ENCODE measurements around the gene POMGNT2. TPM values are rescaled to one million over a fixed set of nuclear protein-coding genes. Genes with fewer than 3 reads are reported as not detected.
A peak's percentile ranks its signal among the peaks of the same experiment; 100 is the strongest.

Gene POMGNT2
- total RNA-seq, 1 experiment from 2014 or later, result 15.5 TPM

DNA sequence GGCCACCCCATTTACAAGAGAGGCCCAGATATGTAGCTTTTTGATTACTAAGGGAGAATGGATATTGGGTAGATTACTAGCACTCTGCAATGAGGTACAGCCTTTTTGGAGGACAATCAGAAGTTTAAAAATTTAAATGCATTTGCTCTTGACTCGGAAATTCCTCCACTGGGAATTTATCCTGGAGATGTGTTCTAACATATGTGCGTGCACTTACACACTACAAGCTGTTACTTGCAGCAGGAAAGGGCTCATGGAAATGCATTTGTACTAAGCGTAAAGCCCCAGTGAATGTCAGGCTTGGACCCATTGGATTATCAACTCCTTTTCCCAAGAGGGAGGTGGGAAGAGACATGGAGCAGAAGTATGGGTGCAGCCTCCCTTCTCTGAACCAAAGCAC lies 7.8 kb upstream of the POMGNT2 start:
- BruUV-seq (replicated peaks), result no TSS peak
- H3K27ac Mint-ChIP-seq (ENCODE audit: unreplicated experiment), result no peak overlapping the region
- no peaks in the 10 kb centered on the region for H3K9me3 Mint-ChIP-seq (ENCODE audit: low read depth, unreplicated experiment)
- CTCF ChIA-PET, result interaction anchor here (0.6 kb wide), 1 partner anchor 324 kb away, joined by 3 read pairs; no protein-coding TSS in a partner anchor
- H3K4me3 Mint-ChIP-seq (ENCODE audit: low read depth, unreplicated experiment), result no peak overlapping the region
- TF ChIP-seq, protein P1, sequence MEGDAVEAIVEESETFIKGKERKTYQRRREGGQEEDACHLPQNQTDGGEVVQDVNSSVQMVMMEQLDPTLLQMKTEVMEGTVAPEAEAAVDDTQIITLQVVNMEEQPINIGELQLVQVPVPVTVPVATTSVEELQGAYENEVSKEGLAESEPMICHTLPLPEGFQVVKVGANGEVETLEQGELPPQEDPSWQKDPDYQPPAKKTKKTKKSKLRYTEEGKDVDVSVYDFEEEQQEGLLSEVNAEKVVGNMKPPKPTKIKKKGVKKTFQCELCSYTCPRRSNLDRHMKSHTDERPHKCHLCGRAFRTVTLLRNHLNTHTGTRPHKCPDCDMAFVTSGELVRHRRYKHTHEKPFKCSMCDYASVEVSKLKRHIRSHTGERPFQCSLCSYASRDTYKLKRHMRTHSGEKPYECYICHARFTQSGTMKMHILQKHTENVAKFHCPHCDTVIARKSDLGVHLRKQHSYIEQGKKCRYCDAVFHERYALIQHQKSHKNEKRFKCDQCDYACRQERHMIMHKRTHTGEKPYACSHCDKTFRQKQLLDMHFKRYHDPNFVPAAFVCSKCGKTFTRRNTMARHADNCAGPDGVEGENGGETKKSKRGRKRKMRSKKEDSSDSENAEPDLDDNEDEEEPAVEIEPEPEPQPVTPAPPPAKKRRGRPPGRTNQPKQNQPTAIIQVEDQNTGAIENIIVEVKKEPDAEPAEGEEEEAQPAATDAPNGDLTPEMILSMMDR (IDR thresholded peaks at IDR 0.05; ENCODE audit: unreplicated experiment), result no peak
- no peak for DNase-seq
- H3K27me3 Mint-ChIP-seq (ENCODE audit: unreplicated experiment), result peaks cover 53% of the 10 kb centered on the region
- intact Hi-C loops (cut with micrococcal nuclease; ENCODE audit: unreplicated experiment), result no loop called here
- H3K36me3 Mint-ChIP-seq (ENCODE audit: insufficient read depth, unreplicated experiment), result no peaks in the 10 kb centered on the region
- H3K4me1 Mint-ChIP-seq (ENCODE audit: low read depth, unreplicated experiment), result no peaks in the 10 kb centered on the region

DNA sequence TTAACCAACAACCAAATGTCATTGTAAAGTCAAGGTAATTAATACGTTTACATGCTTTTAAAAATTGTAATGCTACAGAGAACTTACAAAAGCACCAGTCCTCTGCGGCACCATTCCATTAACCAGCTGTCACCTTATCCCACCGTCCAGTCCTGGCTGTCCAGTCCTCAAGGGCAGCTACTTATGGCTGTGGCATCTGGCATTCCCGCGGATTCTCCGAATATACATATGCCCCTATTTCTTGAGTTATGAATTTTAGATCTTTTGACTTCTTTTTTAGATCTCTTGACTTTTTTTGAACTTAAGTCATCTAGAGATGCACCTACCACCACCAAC lies 382 bp upstream of the POMGNT2 start:
- BruUV-seq (replicated peaks), result no TSS peak
- intact Hi-C loops (cut with micrococcal nuclease; ENCODE audit: unreplicated experiment), result no loop called here
- H3K27me3 Mint-ChIP-seq (ENCODE audit: unreplicated experiment), result no peaks in the 10 kb centered on the region
- DNase-seq, result no peak
- CTCF ChIA-PET, result no interaction called here
- peaks cover 14% of the 10 kb centered on the region for H3K36me3 Mint-ChIP-seq (ENCODE audit: insufficient read depth, unreplicated experiment)
- TF ChIP-seq, protein P1 (IDR thresholded peaks at IDR 0.05; ENCODE audit: unreplicated experiment), result no peak
- H3K27ac Mint-ChIP-seq (ENCODE audit: unreplicated experiment), result no peak overlapping the region
- no peaks in the 10 kb centered on the region for H3K9me3 Mint-ChIP-seq (ENCODE audit: low read depth, unreplicated experiment)
- H3K4me3 Mint-ChIP-seq (ENCODE audit: low read depth, unreplicated experiment), result peak overlapping the region; percentile 77
- H3K4me1 Mint-ChIP-seq (ENCODE audit: low read depth, unreplicated experiment), result peaks cover 7% of the 10 kb centered on the region

DNA sequence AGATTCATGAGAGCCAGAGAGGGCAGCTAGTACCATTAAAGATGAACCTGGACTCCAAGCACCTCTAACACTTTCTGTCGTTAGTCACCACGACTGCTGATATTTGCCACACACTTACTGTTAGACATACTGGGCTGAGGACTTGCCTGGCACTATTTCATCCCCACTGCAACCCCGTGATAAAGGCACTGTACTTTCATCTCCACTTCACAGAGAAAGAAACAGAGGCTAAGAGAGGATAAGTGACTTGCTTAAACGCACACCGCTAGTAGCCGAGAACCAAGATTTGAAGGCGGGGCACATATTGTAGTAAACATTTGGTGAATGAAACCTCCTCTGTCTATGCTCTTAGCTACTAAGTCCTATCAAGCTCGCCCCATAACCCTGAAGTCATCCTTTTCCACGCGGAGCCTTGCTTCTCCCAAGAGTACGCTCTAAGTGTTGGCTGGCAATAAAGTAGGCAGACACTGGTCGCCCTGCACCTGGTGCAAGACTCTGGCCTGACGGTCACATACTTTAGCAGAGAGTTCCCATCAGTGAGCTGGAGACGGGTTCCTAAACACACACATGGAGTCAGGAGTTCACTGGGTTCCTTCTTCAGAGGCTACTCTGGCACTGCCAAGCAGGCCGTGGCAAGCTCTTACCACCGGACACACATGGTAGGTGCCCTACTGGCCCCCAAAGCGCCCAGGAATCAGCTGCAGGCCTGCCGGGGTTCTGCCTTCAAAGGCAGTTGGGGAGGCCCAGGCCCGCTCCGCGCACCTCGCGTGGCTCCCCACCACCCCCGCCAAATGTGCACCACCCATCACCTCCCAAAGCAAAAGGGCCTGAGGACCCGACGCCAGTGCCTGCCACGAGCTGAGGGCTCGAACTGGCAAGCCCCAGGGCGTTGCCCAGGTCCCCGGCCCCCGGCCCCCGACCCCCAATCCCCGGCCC lies 951 bp downstream of the POMGNT2 start:
- H3K36me3 Mint-ChIP-seq (ENCODE audit: insufficient read depth, unreplicated experiment), result peaks cover 14% of the 10 kb centered on the region
- H3K9me3 Mint-ChIP-seq (ENCODE audit: low read depth, unreplicated experiment), result no peaks in the 10 kb centered on the region

DNA sequence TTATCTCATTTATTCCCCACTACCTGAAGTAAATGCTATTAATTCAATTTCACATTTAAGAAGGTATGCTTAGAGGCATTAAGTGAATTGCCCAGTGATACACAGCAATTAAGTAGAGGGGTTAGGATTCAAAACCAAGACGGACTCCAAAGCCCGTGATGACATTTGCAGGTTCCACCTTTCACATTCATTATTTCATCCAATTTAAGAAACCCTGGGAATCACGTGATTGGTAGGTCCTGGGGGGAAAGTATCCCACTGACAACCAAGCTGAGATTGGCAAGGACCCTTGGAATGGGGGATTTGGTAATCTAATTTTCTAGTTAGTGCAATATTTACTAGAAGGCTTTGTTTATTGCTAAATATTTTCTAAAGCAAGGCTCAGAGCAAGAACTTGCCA lies 1.8 kb downstream of the POMGNT2 start:
- no peak overlapping the region for H3K27ac Mint-ChIP-seq (ENCODE audit: unreplicated experiment)
- CTCF ChIA-PET, result no interaction called here
- H3K9me3 Mint-ChIP-seq (ENCODE audit: low read depth, unreplicated experiment), result no peaks in the 10 kb centered on the region
- no peak for DNase-seq
- peaks cover 7% of the 10 kb centered on the region for H3K4me1 Mint-ChIP-seq (ENCODE audit: low read depth, unreplicated experiment)
- intact Hi-C loops (cut with micrococcal nuclease; ENCODE audit: unreplicated experiment), result no loop called here
- H3K36me3 Mint-ChIP-seq (ENCODE audit: insufficient read depth, unreplicated experiment), result peaks cover 14% of the 10 kb centered on the region
- TF ChIP-seq, protein P1 (IDR thresholded peaks at IDR 0.05; ENCODE audit: unreplicated experiment), result no peak
- H3K27me3 Mint-ChIP-seq (ENCODE audit: unreplicated experiment), result no peaks in the 10 kb centered on the region
- no TSS peak for BruUV-seq (replicated peaks)
- H3K4me3 Mint-ChIP-seq (ENCODE audit: low read depth, unreplicated experiment), result no peak overlapping the region

More for the DNA sequence above, 951 bp downstream of the POMGNT2 start:
- CTCF ChIA-PET, result interaction anchor here (0.6 kb wide), 1 partner anchor 297 kb away, joined by 5 read pairs; no protein-coding TSS in a partner anchor
- Mint-ChIP-seq H3K27me3 (ENCODE audit: unreplicated experiment) (no peaks in the 10 kb centered on the region), H3K4me1 (ENCODE audit: low read depth, unreplicated experiment) (peaks cover 7% of the 10 kb centered on the region), H3K27ac (ENCODE audit: unreplicated experiment) (no peak overlapping the region), H3K4me3 (ENCODE audit: low read depth, unreplicated experiment) (peak overlapping the region; percentile 77)
- TF ChIP-seq, protein P1 (IDR thresholded peaks at IDR 0.05; ENCODE audit: unreplicated experiment), result no peak
- intact Hi-C loops (cut with micrococcal nuclease; ENCODE audit: unreplicated experiment), result no loop called here
- BruUV-seq (replicated peaks), result no TSS peak
- peak; percentile 4 for DNase-seq
